Mucosa of descending colon (tissue), 3 donors: ENCODE data around the gene BSPRY. TPM values are rescaled to one million over a fixed set of nuclear protein-coding genes. Genes with fewer than 3 reads are reported as not detected.

Experiments used
- ATAC-seq: fragments of 200-7000 bp; cut with Tn5 transposase; one replicate; pipeline ENCODE4 v1.9.1; 2020; ENCODE audit warnings: mild to moderate bottlenecking, moderate library complexity
- DNase-seq, 3 donors: peaks; one replicate each; pipeline ENCODE4 v3.0.0-alpha.2; 2020
- H3K36me3 ChIP-seq: fragments of 200-600 bp; one replicate; pipeline ENCODE4 v1.8.0; 2021; ENCODE audit warnings: low read depth, mild to moderate bottlenecking
- H3K4me1 ChIP-seq: fragments of 200-600 bp; one replicate; pipeline ENCODE4 v1.8.0; 2021; ENCODE audit warnings: low read depth, mild to moderate bottlenecking
- H3K4me3 ChIP-seq: fragments of 200-600 bp; one replicate; pipeline ENCODE4 v1.8.0; 2021; ENCODE audit warnings: mild to moderate bottlenecking
- H3K9me3 ChIP-seq: fragments of 200-600 bp; one replicate; pipeline ENCODE4 v1.8.0; 2021; ENCODE audit warnings: mild to moderate bottlenecking
- CTCF ChIP-seq: fragments of 200-600 bp; IDR thresholded peaks from one replicate; pipeline ENCODE4 v1.8.0; 2022; ENCODE audit warnings: antibody characterized with exemption, mild to moderate bottlenecking
- intact Hi-C, 2 donors: fragments of 100-400 bp; cut with DNase I in 1 of 2; cut with micrococcal nuclease in 1 of 2; formaldehyde crosslinking; loops; one replicate each; pipeline versions ENCODE4 v1.11.0 to v1.11.1; 2022; cut with DNase I, micrococcal nuclease
- long read RNA-seq, 2 donors: library from polyadenylated mRNA; unstranded; transcript quantifications; one replicate each; pipeline ENCODE4 v2.0.0, GENCODE V29; 2019 to 2021
- total RNA-seq, 3 donors: library from RNA; stranded (reverse); fragmentation: NEBNext Ultra II Directional in 2 of 3; extraction: Animal tissue kit (Norgen Biotek cat#: 25700) in 2 of 3; gene quantifications; one replicate each; pipeline versions ENCODE4 v1.2.1 to v1.2.4, GENCODE V29; 2021 to 2023
- donor health status: DM: no; HTN: no; CAD: no; lungs with moderate emphysema.
- donor health status: DM: no; HTN: no; CAD: no.
- donor health status: DM: no; HTN: yes; CAD: no.

The BSPRY gene
- 10 to 100 TPM in 2 of 3 donors, 1 to 10 TPM in 1; 7.4 to 45.0 (median 26.7) TPM for total RNA-seq
- long read RNA-seq, donor 1, transcript BSPRY-201 (6 exons, 2,339 nt) = major isoform, 10 of 16 reads
- long read RNA-seq, donor 1, partial matches to known transcripts = 1 of 16 reads
- long read RNA-seq, donor 1, other reads (novel, unspliced or antisense) = 4 of 16 reads
- long read RNA-seq, donor 2, transcript BSPRY-201 (6 exons, 2,339 nt) = major isoform, 20 of 27 reads
- long read RNA-seq, donor 2, partial matches to known transcripts = 0 of 27 reads
- long read RNA-seq, donor 2, other reads (novel, unspliced or antisense) = 6 of 27 reads

- TF ChIP-seq CTCF = no peak
- ATAC-seq (peak; percentile 81), DNase-seq (peak; percentile 60 to 74 (median 70))
- intact Hi-C loops = no loop called here
- Histone ChIP-seq H3K4me3 (peak within 1 kb of the TSS; percentile 46), H3K4me1 (peaks cover 20% of the 10 kb centered on the region), H3K9me3 (no peaks in the 10 kb centered on the region), H3K36me3 (no peaks in the 10 kb centered on the region)
Observed at GRCh38 chr9:113349445-113350094, at the start of gene BSPRY. TSS of gene BSPRY (plus strand) at chr9:113349541. CDS start at chr9:113349580, 39 bp downstream.

- H3K4me3 ChIP-seq = no peak overlapping the region
- TF ChIP-seq CTCF = no peak
- ATAC-seq (peak; percentile 89), DNase-seq (peak in 1 of 3 donors; percentile 83)
- no peaks in the 10 kb centered on the region for H3K9me3 ChIP-seq
- intact Hi-C loops = loop anchor here in 1 of 2 donors (10.0 kb wide), 1 partner anchor 105 kb away; the partner anchor contains the start of gene ALAD
- H3K4me1 ChIP-seq = no peaks in the 10 kb centered on the region
- no peaks in the 10 kb centered on the region for H3K36me3 ChIP-seq
Observed at GRCh38 chr9:113299800-113300292, 49.5 kb upstream of the BSPRY start.

- no peak for DNase-seq
- intact Hi-C loops = loop anchor here in 1 of 2 donors (10.0 kb wide), 1 partner anchor 103 kb away; the partner anchor contains the start of gene ALAD
- Histone ChIP-seq H3K9me3 (no peaks in the 10 kb centered on the region), H3K4me1 (no peaks in the 10 kb centered on the region), H3K36me3 (no peaks in the 10 kb centered on the region), H3K4me3 (no peak overlapping the region)
- ATAC-seq = no peak
- TF ChIP-seq CTCF = no peak
Observed at GRCh38 chr9:113301548-113301947, 47.8 kb upstream of the BSPRY start.

GRCh38 chr9:113302792-113303418, 46.4 kb upstream of the BSPRY start, which contains the start of gene RNF183:
TSS of gene RNF183 (minus strand) at chr9:113303376. CDS start at chr9:113298184, 5,192 bp downstream.
- H3K4me3 ChIP-seq = no peak within 1 kb of the TSS
- intact Hi-C loops = loop anchor here in 1 of 2 donors (10.0 kb wide), 1 partner anchor 102 kb away; the partner anchor contains the start of gene ALAD
- ATAC-seq (peak; percentile 71), DNase-seq (peak; percentile 41 to 60 (median 54))
- H3K9me3 ChIP-seq = no peaks in the 10 kb centered on the region
- TF ChIP-seq CTCF = no peak
- no peaks in the 10 kb centered on the region for H3K36me3 ChIP-seq
- H3K4me1 ChIP-seq = no peaks in the 10 kb centered on the region

GRCh38 chr9:113306566-113306965, 42.8 kb upstream of the BSPRY start:
- H3K4me3 ChIP-seq = no peak overlapping the region
- no peak for TF ChIP-seq CTCF
- no peaks in the 10 kb centered on the region for H3K36me3 ChIP-seq
- ATAC-seq (no peak), DNase-seq (no peak)
- no peaks in the 10 kb centered on the region for H3K9me3 ChIP-seq
- H3K4me1 ChIP-seq = no peaks in the 10 kb centered on the region
- intact Hi-C loops = loop anchor here in 1 of 2 donors (10.0 kb wide), 1 partner anchor 98 kb away; the partner anchor contains the start of gene ALAD
